Peyer's patch (tissue), 4 donors: ENCODE measurements around the gene UCK2. TPM values are rescaled to one million over a fixed set of nuclear protein-coding genes. Genes with fewer than 3 reads are reported as not detected.
A peak's percentile ranks its signal among the peaks of the same experiment; 100 is the strongest.

Source experiments
- DNase-seq, 3 donors: peaks; one replicate each; pipeline ENCODE4 v3.0.0-alpha.2; 2017 to 2019
- H3K27ac ChIP-seq, 4 donors: fragments of 200-600 bp; sonication (generic); one replicate each; pipeline ENCODE4 v1.5.1; 2016 to 2019
- H3K27me3 ChIP-seq, 2 donors: fragments of 200-600 bp; sonication (generic); one replicate each; pipeline ENCODE4 v1.5.1; 2019
- H3K36me3 ChIP-seq, 3 donors: fragments of 200-600 bp; sonication (generic); one replicate each; pipeline ENCODE4 v1.5.1; 2016 to 2019
- H3K4me1 ChIP-seq, 4 donors: fragments of 200-600 bp; sonication (generic); one replicate each; pipeline ENCODE4 v1.5.1; 2016 to 2019
- H3K4me3 ChIP-seq, 4 donors: fragments of 200-600 bp; sonication (generic); 1 replicate in 3 of 4; 2 replicates in 1 of 4; pipeline ENCODE4 v1.5.1; 2016 to 2019; ENCODE audit warnings: mild to moderate bottlenecking in 1 of 4
- H3K9me3 ChIP-seq, 4 donors: fragments of 200-600 bp; sonication (generic); one replicate each; pipeline ENCODE4 v1.5.1; 2016 to 2019; ENCODE audit warnings: mild to moderate bottlenecking in 1 of 4
- POLR2A ChIP-seq, 2 donors: fragments of 450-650 bp; IDR thresholded peaks; one replicate each; pipeline ENCODE4 v1.5.1; 2017; ENCODE audit warnings: antibody characterized with exemption in 2 of 2, mild to moderate bottlenecking in 2 of 2, moderate library complexity in 2 of 2
- total RNA-seq, 4 donors: library from RNA; depleted of rRNA; stranded (reverse); fragments of >200 nt; gene quantifications; one replicate each; pipeline ENCODE4 v1.1.0, GENCODE V29; 2016
- TF ChIP-seq, protein P1 (sequence below), 6 experiments: fragments of 450-650 bp in 4 of 6; fragments of 200-600 bp in 2 of 6; sonication (generic) in 1 of 6; IDR thresholded peaks; one replicate each; pipeline ENCODE4 v1.5.1; 2017 to 2019; ENCODE audit warnings: antibody characterized with exemption in 6 of 6, mild to moderate bottlenecking in 3 of 6, moderate library complexity in 1 of 6

UCK2 gene
- total RNA-seq, 4 donors from 2014 or later: 36.3 to 117 (median 84.7) TPM

GRCh38 chr1:165893507-165893906 lies 66.1 kb downstream of the UCK2 start:
- no peak overlapping the region for H3K27ac ChIP-seq
- peaks cover 0 to 41% (median 0%) of the 10 kb centered on the region in 3 donors for H3K36me3 ChIP-seq
- H3K9me3 ChIP-seq: no peaks in the 10 kb centered on the region
- H3K27me3 ChIP-seq: no peaks in the 10 kb centered on the region
- TF ChIP-seq, protein P1, sequence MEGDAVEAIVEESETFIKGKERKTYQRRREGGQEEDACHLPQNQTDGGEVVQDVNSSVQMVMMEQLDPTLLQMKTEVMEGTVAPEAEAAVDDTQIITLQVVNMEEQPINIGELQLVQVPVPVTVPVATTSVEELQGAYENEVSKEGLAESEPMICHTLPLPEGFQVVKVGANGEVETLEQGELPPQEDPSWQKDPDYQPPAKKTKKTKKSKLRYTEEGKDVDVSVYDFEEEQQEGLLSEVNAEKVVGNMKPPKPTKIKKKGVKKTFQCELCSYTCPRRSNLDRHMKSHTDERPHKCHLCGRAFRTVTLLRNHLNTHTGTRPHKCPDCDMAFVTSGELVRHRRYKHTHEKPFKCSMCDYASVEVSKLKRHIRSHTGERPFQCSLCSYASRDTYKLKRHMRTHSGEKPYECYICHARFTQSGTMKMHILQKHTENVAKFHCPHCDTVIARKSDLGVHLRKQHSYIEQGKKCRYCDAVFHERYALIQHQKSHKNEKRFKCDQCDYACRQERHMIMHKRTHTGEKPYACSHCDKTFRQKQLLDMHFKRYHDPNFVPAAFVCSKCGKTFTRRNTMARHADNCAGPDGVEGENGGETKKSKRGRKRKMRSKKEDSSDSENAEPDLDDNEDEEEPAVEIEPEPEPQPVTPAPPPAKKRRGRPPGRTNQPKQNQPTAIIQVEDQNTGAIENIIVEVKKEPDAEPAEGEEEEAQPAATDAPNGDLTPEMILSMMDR (IDR thresholded peaks at IDR 0.05): no peak
- TF ChIP-seq POLR2A (IDR thresholded peaks at IDR 0.05): no peak
- no peak overlapping the region for H3K4me3 ChIP-seq
- no peaks in the 10 kb centered on the region for H3K4me1 ChIP-seq
- no peak for DNase-seq

- no peak for TF ChIP-seq POLR2A (IDR thresholded peaks at IDR 0.05)
- TF ChIP-seq, protein P1 (IDR thresholded peaks at IDR 0.05): no peak
- no peaks in the 10 kb centered on the region for H3K4me1 ChIP-seq
- no peak for DNase-seq
- H3K4me3 ChIP-seq: no peak overlapping the region
- no peaks in the 10 kb centered on the region for H3K27me3 ChIP-seq
- H3K9me3 ChIP-seq: no peaks in the 10 kb centered on the region
- no peak overlapping the region for H3K27ac ChIP-seq
- H3K36me3 ChIP-seq: peaks cover 0 to 41% (median 0%) of the 10 kb centered on the region in 3 donors
These were observed 67.2 kb downstream of the UCK2 start for GRCh38 chr1:165894591-165894990.

DNA sequence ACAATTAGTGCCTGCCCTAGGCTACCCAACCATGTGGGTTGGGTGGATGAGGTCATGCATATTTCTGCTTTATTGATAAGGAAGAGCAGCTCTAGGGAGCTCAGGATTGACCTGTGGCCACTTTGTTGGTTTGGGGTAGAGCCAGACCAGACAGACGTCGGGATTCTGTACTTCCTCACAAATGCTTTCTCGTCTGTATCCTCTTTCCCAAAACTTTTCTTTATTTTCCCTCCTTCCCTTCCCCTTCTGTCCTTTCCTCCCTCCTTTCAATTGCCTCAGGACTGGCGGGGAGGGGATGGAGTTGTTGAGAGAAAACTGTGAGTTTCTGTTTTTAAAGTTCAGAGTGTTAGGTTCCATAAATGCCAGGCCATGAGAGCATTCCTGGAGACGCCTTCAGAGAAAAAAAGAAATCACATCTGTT lies 68.0 kb downstream of the UCK2 start:
- Histone ChIP-seq H3K27ac (no peak overlapping the region), H3K36me3 (peaks cover 0 to 36% (median 0%) of the 10 kb centered on the region in 3 donors), H3K4me3 (no peak overlapping the region), H3K9me3 (no peaks in the 10 kb centered on the region), H3K27me3 (no peaks in the 10 kb centered on the region), H3K4me1 (no peaks in the 10 kb centered on the region)
- TF ChIP-seq, protein P1 (IDR thresholded peaks at IDR 0.05): no peak
- TF ChIP-seq POLR2A (IDR thresholded peaks at IDR 0.05): no peak
- DNase-seq: no peak

DNA sequence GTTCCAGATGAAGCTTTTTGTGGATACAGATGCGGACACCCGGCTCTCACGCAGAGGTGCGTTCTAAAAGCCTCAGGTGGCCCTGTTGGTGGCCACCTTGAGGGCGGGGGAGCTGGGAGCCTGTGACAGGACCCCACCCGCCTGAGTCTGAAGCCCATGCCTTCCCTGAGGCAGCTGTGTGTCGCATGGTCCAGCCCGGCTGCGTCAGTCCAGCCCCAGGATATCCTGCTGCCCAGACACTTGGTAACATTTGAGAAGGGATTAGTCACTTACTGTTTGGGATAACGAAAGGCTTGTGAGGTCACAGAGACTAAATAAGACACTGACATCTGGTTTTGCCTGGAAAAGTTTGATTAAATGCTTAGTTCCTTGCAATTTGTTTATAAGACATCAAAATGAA lies 68.9 kb downstream of the UCK2 start:
- H3K27ac ChIP-seq: peak overlapping the region in 1 of 4 donors; percentile 2
- no peak for TF ChIP-seq POLR2A (IDR thresholded peaks at IDR 0.05)
- TF ChIP-seq, protein P1 (IDR thresholded peaks at IDR 0.05): no peak
- H3K27me3 ChIP-seq: no peaks in the 10 kb centered on the region
- no peak for DNase-seq
- no peak overlapping the region for H3K4me3 ChIP-seq
- no peaks in the 10 kb centered on the region for H3K4me1 ChIP-seq
- H3K36me3 ChIP-seq: peaks cover 0 to 28% (median 0%) of the 10 kb centered on the region in 3 donors
- H3K9me3 ChIP-seq: no peaks in the 10 kb centered on the region

- no peak overlapping the region for H3K4me3 ChIP-seq
- no peaks in the 10 kb centered on the region for H3K27me3 ChIP-seq
- H3K4me1 ChIP-seq: no peaks in the 10 kb centered on the region
- H3K36me3 ChIP-seq: peaks cover 0 to 22% (median 0%) of the 10 kb centered on the region in 3 donors
- no peak overlapping the region for H3K27ac ChIP-seq
- H3K9me3 ChIP-seq: no peaks in the 10 kb centered on the region
- TF ChIP-seq POLR2A (IDR thresholded peaks at IDR 0.05): no peak
- TF ChIP-seq, protein P1 (IDR thresholded peaks at IDR 0.05): no peak
- DNase-seq: no peak
These were observed 70.2 kb downstream of the UCK2 start for GRCh38 chr1:165897326-165898303.
